ENCODE measurements around the gene C12orf60.

C12orf60 gene

GRCh38 chr12:14774074-14774905 lies 29.2 kb upstream of the C12orf60 start:
- H3K36me3 ChIP-seq (ENCODE audit: control insufficient read depth, low read length), result peaks cover 12% of the 10 kb centered on the region
- H3K79me2 ChIP-seq (ENCODE audit: control insufficient read depth, low read length), result peaks cover 31% of the 10 kb centered on the region
- H3K27me3 ChIP-seq (ENCODE audit: control insufficient read depth, low read length), result no peaks in the 10 kb centered on the region
- TF ChIP-seq EZH2phosphoT487 (IDR thresholded peaks at IDR 0.05; ENCODE audit: borderline replicate concordance, low read length) (no peak), CTCF (IDR thresholded peaks at IDR 0.05; ENCODE audit: low read depth, low read length, poor library complexity, severe bottlenecking) (no peak)
- H3K4me3 ChIP-seq (ENCODE audit: low read length), result peak overlapping the region; percentile 84
- peak overlapping the region; percentile 73 for H3K4me2 ChIP-seq (ENCODE audit: low read length)
- no peaks in the 10 kb centered on the region for H3K9me3 ChIP-seq (ENCODE audit: control insufficient read depth, insufficient read depth, low read length)
- H3K27ac ChIP-seq (ENCODE audit: low read depth, low read length), result peak overlapping the region; percentile 60
- no peaks in the 10 kb centered on the region for H4K20me1 ChIP-seq (ENCODE audit: control insufficient read depth, insufficient read depth, low read depth, low read length)
- H3K9me2 ChIP-seq (replicated peaks; ENCODE audit: control insufficient read depth, low read length), result no peaks in the 10 kb centered on the region
- H3K4me1 ChIP-seq (ENCODE audit: control insufficient read depth, low read length), result peaks cover 50% of the 10 kb centered on the region
- peaks cover 33% of the 10 kb centered on the region for H3F3A ChIP-seq (ENCODE audit: control insufficient read depth, insufficient read depth)

GRCh38 chr12:14774906-14775635 lies 28.4 kb upstream of the C12orf60 start:
- Histone ChIP-seq H3K9me3 (ENCODE audit: control insufficient read depth, insufficient read depth, low read length) (no peaks in the 10 kb centered on the region), H4K20me1 (ENCODE audit: control insufficient read depth, insufficient read depth, low read depth, low read length) (no peaks in the 10 kb centered on the region), H3K27ac (ENCODE audit: low read depth, low read length) (0 out of 2 replicates have a peak overlapping the region, but pooled peaks have one; percentile 60), H3K4me2 (ENCODE audit: low read length) (peak overlapping the region; percentile 73), H3K4me3 (ENCODE audit: low read length) (peak overlapping the region; percentile 84), H3K79me2 (ENCODE audit: control insufficient read depth, low read length) (peaks cover 25% of the 10 kb centered on the region), H3K9me2 (replicated peaks; ENCODE audit: control insufficient read depth, low read length) (no peaks in the 10 kb centered on the region), H3K27me3 (ENCODE audit: control insufficient read depth, low read length) (no peaks in the 10 kb centered on the region), H3K4me1 (ENCODE audit: control insufficient read depth, low read length) (peaks cover 46% of the 10 kb centered on the region), H3K36me3 (ENCODE audit: control insufficient read depth, low read length) (peaks cover 7% of the 10 kb centered on the region), H3F3A (ENCODE audit: control insufficient read depth, insufficient read depth) (peaks cover 33% of the 10 kb centered on the region)
- TF ChIP-seq CTCF (IDR thresholded peaks at IDR 0.05; ENCODE audit: low read depth, low read length, poor library complexity, severe bottlenecking), result peak; percentile 25
- no peak for TF ChIP-seq EZH2phosphoT487 (IDR thresholded peaks at IDR 0.05; ENCODE audit: borderline replicate concordance, low read length)

- peak overlapping the region; percentile 84 for H3K4me3 ChIP-seq (ENCODE audit: low read length)
- H3K4me1 ChIP-seq (ENCODE audit: control insufficient read depth, low read length), result peaks cover 46% of the 10 kb centered on the region
- no peaks in the 10 kb centered on the region for H3K9me2 ChIP-seq (replicated peaks; ENCODE audit: control insufficient read depth, low read length)
- H3K36me3 ChIP-seq (ENCODE audit: control insufficient read depth, low read length), result peaks cover 3% of the 10 kb centered on the region
- no peak overlapping the region for H3K27ac ChIP-seq (ENCODE audit: low read depth, low read length)
- H3K4me2 ChIP-seq (ENCODE audit: low read length), result peak overlapping the region; percentile 73
- H4K20me1 ChIP-seq (ENCODE audit: control insufficient read depth, insufficient read depth, low read depth, low read length), result no peaks in the 10 kb centered on the region
- H3K9me3 ChIP-seq (ENCODE audit: control insufficient read depth, insufficient read depth, low read length), result no peaks in the 10 kb centered on the region
- peaks cover 25% of the 10 kb centered on the region for H3K79me2 ChIP-seq (ENCODE audit: control insufficient read depth, low read length)
- TF ChIP-seq CTCF (IDR thresholded peaks at IDR 0.05; ENCODE audit: low read depth, low read length, poor library complexity, severe bottlenecking) (no peak), EZH2phosphoT487 (IDR thresholded peaks at IDR 0.05; ENCODE audit: borderline replicate concordance, low read length) (no peak)
- H3K27me3 ChIP-seq (ENCODE audit: control insufficient read depth, low read length), result no peaks in the 10 kb centered on the region
- H3F3A ChIP-seq (ENCODE audit: control insufficient read depth, insufficient read depth), result peaks cover 30% of the 10 kb centered on the region
These were observed 27.9 kb upstream of the C12orf60 start for GRCh38 chr12:14775636-14775980.
